Activated CD4-positive, CD25-positive, alpha-beta regulatory T cell treated with anti-CD3 and anti-CD28 coated beads, Interleukin-2, amount 50 U/mL, for 24 hours (primary cell): ENCODE data around the gene PSG6.
"Not testable (repeated sequence)": the region's sequence is repeated elsewhere in the genome, so short reads cannot be mapped to it uniquely, and the experiment has no call there.

Source experiments
- ATAC-seq, 2 donors: fragments of 150-1000 bp; cut with Tn5 transposase; one replicate each; pipeline ENCODE4 v1.10.0; 2021; ENCODE audit warnings: mild to moderate bottlenecking in 1 of 2, moderate library complexity in 1 of 2

PSG6 gene

DNA sequence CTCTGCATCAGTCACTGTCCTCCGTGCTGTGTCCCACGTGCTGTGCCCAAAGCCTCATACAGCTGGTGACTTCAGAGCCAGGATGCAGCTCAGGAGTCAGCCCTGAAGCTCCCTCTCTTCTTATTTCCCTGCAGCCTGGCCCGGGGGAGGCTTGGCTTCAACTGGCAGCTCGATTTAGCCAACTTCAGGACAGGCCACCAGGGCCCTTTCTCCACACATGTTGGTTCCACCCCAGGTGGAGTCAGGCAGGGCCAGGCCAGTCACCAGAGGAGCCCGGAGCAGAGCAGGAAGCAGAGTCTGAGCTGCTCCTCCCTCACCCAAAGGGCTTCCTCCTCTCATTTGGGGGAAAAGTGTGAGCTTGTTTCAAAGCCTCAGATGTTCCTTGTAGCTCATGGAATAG lies 11.5 kb downstream of the PSG6 start:
- ATAC-seq, result not testable (repeated sequence)

DNA sequence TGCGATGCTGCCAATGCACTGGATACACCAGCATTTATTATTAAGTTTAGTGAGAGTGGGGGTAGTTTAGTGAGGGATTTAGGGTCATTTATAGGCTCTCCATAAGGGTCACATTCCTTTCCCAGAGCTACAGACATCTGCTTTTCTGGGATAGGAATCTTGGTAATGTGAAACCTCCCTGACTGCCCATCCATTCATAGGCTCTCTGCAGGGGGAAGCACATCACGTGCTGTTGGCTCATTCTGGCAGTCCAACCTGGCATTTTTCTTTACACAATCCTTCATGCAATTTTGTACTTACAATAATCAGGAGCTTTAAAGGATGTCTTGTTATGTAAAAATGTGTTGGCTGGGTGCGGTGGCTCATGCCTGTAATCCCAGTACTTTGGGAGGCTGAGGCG lies 17.1 kb downstream of the PSG6 start:
- ATAC-seq, result not testable (repeated sequence)

DNA sequence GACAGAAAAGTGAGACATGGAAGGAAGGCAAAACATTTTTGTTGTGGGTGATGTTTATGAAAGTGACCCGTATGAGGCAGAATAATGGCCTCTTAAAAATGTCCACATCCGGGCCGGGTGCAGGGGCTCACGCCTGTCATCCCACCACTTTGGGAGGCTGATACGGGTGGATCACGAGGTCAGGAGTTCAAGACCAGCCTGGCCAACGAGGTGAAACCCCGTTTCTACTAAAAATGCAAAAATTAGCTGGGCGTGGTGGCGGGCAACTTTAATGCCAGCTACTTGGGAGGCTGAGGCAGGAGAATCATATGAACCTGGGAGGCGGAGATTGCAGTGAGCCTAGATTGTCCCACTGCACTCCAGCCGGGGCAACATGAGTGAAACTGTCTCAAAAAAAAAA lies 18.0 kb downstream of the PSG6 start:
- ATAC-seq, result not testable (repeated sequence)

DNA sequence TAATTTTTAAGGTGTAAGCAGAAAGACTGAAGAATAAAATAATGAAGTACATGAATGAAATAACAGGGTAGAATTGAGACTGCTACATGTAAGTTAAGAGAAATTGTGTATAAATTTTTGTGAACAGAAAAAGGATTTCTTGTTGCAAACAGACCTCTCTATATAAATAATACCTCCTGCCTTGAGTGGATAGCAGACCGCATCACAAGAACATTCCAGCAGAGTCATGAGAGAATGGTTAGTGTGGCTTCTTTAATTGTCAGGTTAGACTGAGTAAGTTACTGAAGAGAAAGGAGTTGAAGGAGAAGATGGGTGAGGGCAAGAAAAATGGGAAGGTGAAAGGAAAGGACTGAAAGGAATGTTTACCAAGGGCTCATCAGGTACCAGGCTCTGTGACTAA lies 18.6 kb downstream of the PSG6 start:
- ATAC-seq, result not testable (repeated sequence)

DNA sequence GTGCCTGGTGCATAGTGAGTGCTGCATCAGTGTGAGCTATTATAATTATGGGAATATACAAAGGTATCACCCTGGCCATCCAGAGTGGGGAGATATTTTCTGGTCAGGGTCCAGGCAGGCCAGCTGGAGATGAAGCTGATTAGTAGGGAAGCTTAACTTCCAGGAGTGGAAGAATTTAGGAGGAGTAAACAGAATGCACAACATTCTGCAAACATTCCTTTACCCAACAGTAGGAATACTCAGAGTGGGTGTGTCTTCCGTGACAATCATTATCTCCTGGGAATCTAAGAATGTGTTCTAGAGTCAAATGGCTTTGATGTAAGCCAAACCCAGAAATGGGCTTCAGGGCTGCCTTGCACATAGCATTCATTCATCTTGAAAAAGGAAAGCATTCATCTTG lies 19.0 kb downstream of the PSG6 start:
- ATAC-seq, result not testable (repeated sequence)

DNA sequence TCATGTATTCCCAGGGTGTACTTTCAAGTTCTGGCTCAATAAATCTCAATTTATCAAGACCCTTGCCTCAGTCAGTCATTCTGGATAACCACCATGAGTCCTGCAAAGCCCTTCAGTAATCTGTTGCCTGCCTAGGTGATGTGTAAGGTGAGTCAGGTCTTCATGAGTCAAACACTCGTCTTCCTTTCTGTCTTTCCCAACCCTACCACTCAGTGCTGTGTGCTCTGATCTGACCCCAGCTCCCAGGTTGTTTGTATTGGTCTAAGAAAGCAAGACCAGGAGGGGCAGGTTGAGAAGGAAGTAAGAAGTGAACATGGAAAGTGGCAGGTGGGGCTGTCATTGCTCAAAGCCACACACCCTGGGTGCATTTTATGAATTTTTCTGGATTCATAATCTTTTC lies 20.0 kb downstream of the PSG6 start:
- ATAC-seq, result not testable (repeated sequence)

DNA sequence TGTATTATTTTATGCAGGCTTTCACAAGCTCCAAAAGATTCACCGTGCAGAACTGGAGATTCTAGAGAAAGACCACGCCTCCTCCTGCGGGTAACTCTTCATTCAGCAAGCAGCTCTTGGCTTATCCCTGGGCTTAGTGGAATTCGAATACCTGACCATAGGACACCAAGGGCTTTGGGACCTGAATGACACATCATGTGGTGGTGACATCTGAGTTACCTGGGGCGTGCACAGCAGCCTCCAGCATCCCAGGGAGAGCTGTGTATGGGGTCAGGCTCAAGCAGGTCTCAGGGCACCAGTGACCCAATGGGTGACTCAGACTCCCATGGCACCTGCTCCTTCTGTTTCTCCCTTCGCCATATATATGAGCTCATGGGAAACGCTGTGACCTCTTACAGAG lies 27.2 kb downstream of the PSG6 start:
- ATAC-seq, result not testable (repeated sequence)

DNA sequence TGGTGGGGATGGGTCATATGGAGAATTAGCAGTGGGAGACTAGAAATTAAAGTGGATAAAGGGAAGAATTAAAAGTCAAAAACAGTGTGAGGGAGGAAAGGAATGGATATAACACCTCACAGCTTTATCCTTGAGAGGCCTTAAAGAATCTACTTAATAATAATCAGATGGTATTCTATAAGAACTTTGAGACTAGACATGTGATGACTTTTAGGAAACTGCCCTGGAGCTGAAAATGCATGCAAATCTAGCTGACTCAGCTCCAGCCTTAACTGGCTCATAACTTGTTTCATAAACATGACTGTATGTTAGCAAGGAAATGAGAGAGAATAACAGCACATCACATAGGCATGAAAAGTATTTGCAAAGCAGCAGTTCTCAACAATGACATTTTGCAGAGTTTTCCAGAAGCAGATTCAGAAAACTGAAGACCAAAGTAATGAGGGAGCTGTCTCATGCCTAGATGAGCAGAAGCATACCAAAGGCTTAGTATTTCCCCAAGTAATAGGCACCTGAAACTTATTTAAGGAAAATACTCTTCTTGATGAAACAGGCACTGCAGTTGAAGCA lies 29.7 kb downstream of the PSG6 start:
- not testable (repeated sequence) for ATAC-seq

DNA sequence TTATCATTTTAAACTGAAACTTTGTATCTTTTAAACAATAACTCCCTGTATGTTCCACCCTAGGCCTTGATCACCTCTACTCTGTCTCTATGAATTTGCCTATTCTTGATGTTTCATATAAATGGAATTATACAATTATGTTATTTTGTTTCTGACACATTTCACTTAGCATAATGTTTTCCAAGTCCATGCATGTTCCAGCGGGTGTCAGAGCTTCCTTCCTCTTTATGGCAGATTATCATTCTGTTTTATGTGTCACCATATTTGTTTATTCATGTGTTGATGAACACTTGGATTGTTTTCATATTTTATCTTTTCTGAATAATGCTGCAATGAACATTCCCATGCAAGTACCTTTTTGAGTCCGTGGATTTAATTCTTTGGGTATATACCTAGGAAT lies 35.0 kb downstream of the PSG6 start:
- ATAC-seq, result not testable (repeated sequence)

DNA sequence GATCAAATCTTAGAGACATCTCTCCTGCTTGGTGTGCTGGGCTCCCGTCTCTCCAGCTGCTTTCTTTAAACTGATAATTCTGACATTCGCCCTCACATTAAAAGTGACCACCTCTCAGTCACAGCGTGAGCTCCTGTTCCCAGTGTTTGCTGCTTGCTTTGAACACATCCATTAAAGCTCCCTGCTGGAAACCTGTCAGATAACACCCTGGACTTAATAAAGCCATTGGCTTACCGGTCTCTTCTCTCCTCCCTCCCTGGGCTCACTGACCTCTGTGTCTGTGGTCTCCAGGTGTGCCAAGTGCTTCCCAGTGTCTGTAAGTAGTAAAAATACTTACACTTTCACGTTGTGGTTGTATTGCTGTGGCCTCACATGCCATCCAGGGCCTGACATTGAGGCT lies 35.7 kb downstream of the PSG6 start:
- ATAC-seq, result not testable (repeated sequence)

DNA sequence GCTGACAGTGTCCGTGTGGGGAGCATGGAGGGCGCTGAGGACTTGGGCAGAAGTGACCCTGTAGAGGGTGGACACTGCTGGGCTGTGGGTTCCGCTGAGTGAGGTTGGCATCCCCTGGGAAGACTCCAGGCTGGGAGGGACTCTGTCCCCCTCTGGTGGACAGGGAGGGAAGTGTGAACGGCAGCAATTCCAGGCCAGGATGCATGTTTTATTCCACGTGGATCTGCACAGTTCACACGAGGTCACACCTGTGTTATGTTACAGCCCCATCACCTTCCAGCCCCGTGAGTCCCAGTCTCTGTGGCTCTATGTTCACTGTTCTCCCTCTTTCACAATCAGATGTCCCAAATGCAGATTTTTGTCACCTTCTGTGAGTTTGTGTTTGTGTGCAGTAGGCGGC lies 36.4 kb downstream of the PSG6 start:
- ATAC-seq, result not testable (repeated sequence)

DNA sequence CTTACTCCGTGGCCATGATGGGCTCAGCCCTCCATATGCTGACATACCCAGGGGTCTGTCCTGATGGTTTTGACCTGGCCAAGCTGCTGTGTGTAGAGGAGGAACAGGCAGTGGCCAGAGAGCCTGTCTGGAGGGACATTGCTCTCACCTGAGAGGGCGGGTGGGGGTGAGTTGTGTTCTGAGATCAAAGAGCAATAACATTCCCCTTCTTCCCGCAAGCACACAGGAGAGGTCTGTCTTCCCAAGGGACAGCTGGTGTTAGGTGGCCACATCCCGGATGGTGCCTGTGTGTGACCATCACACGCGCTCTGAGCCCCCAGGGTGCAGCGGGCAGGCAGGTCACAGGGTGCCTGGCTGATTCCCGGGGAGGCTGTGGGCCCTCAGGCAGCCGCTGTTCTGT lies 37.1 kb downstream of the PSG6 start:
- not testable (repeated sequence) for ATAC-seq

DNA sequence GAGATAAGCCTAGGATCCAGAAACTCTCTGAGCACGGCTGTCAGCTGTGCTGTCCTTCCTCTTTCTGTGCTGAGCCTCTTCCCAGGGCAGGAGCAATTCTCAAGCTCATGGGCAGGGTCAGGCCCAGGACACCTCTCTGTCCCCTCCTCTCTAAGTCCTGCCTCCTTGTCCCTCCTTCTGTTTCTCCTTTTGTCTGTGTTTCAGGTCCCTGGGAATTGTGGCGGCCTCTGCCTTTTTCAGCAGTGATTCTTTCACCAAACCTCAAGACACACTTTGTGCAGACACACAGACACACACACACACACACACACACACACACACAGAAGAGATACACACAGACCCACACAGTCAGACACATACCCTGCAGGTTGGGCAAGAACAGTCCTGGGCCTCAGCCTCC lies 38.1 kb downstream of the PSG6 start, which contains the start of gene PSG1:
TSS of gene PSG1 (minus strand) at position 101 of the 400 bp plus-strand sequence. CDS start 132 bp downstream, outside the sequence.
- no peak for ATAC-seq

DNA sequence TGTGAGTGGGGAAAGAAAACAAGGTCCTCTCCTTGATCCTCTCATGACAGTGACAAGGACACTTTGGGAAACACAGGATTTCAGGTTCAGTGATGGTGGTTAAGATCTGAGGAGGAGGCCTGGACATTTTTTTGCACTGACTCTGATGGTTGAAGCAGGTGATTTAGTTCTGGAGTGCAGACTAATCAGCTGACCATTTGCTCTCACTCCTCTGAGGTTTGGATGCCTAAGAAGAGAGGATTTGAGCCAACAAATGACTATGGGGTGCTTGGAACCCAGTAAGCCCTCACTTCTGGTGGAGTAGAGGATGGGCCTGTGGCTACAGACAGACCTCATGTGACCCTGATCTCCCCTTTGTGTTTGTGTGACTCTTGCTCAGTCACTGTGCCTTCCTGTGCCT lies 41.1 kb downstream of the PSG6 start:
- not testable (repeated sequence) for ATAC-seq

DNA sequence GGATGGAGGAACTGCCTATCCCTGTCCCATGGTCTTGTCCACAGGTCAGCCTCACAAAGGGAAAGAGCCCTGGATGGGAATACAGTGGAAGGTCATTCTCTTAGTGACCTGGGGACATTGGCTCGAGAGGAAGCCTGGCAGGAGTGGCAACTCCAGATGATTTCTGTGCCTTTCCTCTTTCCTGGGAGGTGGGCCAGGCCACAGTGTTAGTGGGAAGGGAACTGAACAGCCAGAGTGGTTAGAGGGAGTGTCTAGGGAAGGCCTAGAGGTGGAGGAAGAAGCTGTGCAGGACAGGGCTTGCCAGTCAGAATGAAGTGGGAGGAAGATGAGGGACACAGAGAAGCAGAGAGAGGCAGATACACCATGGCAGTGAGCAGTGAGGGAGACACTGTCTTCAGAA lies 41.8 kb downstream of the PSG6 start:
- not testable (repeated sequence) for ATAC-seq

DNA sequence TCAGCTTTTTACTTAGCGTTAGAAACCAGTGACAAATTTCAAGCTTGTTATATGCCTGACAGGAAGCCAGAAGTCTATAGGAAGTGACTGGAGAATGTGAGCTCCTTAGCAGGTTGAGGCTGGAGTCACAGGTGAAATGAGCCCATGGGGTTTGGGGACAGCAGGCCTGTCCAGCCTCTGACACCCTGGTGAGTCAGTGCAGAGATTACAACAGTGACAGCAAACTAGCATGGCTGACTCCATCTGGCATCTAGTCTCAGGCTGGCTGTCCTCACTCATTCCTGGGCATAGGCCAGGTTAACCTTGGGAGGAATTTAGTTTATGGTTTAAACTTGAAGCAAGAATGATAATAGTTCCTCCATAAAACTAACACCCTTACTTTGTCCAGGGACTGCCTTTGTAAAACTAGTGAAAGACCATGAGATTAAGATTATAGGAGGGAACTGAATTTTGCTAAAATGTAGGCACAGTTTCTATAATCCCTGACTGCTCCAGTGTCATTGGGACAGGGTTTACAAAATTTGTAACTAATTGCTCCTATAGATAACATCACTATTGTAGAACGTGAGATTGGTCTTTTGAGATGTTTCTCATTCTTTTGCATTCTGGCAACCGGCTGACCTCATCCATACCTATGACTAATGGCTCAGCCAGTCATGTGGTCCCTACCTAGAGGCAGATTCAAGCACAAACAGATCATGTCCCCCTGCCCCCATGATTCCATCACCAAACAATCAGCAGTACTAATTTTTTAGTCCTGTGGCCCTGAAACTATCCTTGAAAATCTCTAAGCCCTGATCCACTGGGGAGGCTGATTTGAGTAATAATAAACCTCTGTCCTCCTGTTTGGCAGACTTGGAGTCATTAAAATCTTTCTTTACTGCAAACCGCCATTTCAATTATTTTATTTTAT lies 42.5 kb downstream of the PSG6 start:
- ATAC-seq, result not testable (repeated sequence)

DNA sequence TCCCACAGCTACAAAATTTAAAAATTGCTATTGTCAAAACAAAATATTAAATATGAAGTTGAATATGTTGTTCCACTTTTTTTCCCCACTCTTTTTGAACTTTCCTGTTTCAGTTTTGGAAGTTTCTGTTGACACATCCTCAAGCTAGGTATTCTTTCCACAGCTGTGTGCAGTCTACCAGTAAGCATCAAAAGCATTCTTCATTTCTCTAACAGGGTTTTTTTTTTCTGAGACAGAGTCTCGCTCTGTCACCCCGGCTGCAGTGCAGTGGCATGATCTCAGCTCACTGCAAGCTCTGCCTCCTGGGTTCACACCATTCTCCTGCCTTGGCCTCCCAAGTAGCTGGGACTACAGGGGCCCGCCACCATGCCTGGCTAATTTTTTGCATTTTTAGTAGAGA lies 43.6 kb downstream of the PSG6 start:
- ATAC-seq, result not testable (repeated sequence)

DNA sequence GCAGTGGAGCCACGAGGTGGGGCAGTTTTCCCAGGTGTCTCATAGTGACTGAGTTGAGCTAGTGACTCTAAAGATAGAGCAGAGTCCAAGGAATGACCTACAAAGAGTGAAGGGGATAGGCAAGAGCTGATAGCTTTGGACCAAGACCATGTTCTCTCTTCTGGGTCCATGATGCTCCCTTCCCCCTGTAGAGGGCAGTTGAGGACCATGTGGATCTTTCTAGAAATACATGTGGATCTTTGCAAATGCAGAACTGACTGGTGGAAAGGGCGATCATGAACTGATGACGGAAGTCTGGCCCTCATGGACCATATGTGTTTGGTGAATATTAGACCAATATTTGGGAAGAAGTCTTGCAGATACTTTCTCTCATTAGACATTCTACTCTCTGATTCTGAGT lies 45.1 kb downstream of the PSG6 start:
- ATAC-seq, result no peak

DNA sequence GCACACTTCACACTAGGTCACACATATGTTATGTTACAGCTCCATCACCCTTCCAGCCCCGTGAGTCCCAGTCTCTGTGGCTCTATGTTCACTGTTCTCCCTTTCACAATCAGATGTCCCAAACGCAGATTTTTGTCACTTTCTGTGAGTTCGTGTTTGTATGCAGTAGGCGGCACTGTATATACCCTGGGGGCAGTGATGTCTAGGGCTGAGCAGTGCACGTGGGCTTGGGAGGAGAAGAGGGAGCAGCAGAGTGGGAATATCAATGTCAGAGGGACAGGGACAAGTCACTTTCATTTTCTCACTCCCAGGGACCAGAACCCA lies 60.2 kb downstream of the PSG6 start:
- ATAC-seq, result no peak

DNA sequence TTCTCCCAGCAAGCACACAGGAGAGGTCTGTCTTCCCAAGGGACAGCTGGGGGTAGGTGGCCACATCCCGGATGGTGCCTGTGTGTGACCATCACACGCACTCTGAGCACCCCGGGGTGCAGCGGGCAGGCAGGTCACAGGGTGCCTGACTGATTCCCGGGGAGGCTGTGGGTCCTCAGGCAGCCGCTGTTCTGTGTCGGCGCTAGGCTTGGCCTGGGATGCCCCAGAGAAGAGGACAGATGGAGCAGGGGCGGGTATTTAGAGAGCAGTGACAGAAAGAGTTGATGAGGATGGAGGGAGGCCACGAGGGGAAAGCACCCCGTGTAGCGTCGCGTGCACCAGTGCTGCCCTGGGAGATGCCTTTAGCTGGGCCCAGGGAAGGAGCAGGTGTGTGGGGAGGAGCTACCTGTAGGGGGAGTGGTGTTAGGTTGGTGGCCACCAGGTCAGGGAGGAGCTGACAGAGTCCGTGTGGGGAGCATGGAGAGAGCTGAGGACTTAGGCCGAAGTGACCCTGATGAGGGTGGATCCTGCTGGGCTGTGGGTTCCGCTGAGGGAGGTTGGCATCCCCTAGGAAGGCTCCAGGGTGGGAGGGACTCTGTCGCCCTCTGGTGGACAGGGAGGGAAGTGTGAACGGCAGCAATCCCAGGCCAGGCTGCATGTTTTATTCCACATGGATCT lies 60.7 kb downstream of the PSG6 start:
- ATAC-seq, result not testable (repeated sequence)

DNA sequence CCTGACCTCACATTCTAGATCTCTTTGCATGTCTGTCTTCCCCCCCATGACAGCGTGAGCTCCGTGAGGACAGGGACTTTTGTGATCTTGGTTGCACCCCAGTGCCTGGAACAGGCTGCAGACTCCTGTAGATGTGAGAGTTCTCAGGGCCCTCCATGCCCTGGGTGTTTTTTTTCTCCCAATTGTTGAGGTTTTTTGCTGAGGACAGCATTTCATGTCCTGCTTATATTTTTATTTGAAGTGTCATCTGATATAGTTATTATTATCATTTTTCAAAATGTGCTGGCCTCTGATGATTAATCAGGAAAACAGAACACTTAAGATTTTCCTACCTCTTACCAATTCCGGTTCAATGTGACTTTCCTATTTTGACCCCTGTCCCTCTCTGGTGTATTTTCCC lies 62.9 kb downstream of the PSG6 start:
- not testable (repeated sequence) for ATAC-seq

DNA sequence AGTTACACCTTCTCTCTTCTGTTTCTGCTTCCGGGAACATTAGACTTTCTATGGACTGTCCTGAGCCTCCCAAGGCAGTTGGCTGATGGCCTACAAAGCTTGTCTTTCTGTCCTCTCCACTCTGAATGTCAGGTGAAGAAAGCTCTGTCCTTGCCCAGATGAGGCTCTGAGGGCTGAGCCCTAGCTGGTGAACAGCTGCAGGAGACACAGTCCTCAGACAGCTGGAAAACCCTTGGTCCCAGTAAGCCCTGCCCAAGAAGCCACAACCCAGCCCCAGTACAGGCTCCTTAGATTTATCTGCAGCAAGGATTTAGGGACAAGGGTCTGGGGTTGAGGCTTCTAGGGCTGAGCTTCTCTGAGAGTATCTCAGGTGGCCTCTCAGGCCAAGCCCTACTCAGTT lies 64.5 kb downstream of the PSG6 start:
- not testable (repeated sequence) for ATAC-seq

DNA sequence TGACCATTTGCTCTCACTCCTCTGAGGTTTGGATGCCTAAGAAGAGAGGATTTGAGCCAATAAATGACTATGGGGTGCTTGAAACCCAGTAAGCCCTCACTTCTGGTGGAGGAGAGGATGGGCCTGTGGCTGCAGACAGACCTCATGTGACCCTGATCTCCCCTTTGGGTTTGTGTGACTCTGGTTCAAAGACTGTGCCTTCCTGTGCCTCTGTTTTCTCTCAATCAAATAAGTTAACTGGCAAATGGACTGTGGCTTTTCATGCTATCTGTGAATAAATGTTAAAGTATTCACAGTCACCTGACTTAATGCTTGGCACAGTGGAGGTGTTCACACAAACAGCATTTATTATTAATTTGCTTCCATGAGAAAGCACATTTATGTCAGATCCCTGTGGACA lies 64.9 kb downstream of the PSG6 start:
- ATAC-seq, result not testable (repeated sequence)
